Measurements from ENCODE around the gene PAK4. TPM values are rescaled to one million over a fixed set of nuclear protein-coding genes. Genes with fewer than 3 reads are reported as not detected.

PAK4 gene
- total RNA-seq, 3 donors from 2014 or later (not counting 1 experiment from before 2014, with no cell fraction given) = 6.7 to 13.4 (median 11.8) TPM

DNA sequence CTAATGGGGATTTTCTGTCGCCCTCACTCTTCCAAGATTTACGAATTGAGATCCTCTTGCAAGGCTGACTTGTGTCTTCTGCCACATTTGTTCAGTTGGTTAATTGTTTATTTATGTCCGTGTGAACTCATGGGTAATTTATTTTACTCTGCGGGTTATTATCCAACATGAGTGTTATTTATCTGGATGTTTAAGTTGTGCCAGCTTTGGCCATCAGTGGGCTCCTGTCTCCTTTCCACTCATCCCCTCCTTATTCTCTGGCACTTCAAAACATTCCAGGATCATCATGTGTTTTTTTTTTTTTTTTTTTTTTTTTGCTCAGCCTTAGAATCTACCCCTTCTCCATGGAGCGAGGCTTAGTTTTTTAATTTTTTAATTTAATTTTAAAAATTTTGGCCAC, 22.4 kb upstream of the PAK4 start:
- H3K9me3 Mint-ChIP-seq = no peaks in the 10 kb centered on the region
- H3K27me3 ChIP-seq (ENCODE audit: control insufficient read depth, insufficient read depth, low read length) = peaks cover 2% of the 10 kb centered on the region
- H3K4me1 ChIP-seq (ENCODE audit: control insufficient read depth, insufficient read depth, low read length) = no peaks in the 10 kb centered on the region
- DNase-seq (no peak), ATAC-seq (no peak)
- H3K36me3 Mint-ChIP-seq = no peaks in the 10 kb centered on the region
- H3K27ac ChIP-seq (ENCODE audit: low read length) = no peak overlapping the region
- H3K4me3 ChIP-seq (ENCODE audit: low read length) = no peak overlapping the region
- H3K9me3 ChIP-seq (ENCODE audit: control insufficient read depth, insufficient read depth, low read length) = no peaks in the 10 kb centered on the region
- intact Hi-C loops (cut with micrococcal nuclease) = no loop called here
- WGBS (ENCODE audit: insufficient coverage) = 67% methylated on average over 4 of the region's 5 CpGs
- peaks cover 0 to 24% of the 10 kb centered on the region in 2 donors for H3K27me3 Mint-ChIP-seq (ENCODE audit: low read depth in 2 of 2)
- H3K4me3 Mint-ChIP-seq = no peak overlapping the region
- H3K27ac Mint-ChIP-seq = no peak overlapping the region
- no peaks in the 10 kb centered on the region for H3K36me3 ChIP-seq (ENCODE audit: control insufficient read depth, insufficient read depth, low read length)
- no peaks in the 10 kb centered on the region for H3K4me1 Mint-ChIP-seq
- TF ChIP-seq, protein P1, sequence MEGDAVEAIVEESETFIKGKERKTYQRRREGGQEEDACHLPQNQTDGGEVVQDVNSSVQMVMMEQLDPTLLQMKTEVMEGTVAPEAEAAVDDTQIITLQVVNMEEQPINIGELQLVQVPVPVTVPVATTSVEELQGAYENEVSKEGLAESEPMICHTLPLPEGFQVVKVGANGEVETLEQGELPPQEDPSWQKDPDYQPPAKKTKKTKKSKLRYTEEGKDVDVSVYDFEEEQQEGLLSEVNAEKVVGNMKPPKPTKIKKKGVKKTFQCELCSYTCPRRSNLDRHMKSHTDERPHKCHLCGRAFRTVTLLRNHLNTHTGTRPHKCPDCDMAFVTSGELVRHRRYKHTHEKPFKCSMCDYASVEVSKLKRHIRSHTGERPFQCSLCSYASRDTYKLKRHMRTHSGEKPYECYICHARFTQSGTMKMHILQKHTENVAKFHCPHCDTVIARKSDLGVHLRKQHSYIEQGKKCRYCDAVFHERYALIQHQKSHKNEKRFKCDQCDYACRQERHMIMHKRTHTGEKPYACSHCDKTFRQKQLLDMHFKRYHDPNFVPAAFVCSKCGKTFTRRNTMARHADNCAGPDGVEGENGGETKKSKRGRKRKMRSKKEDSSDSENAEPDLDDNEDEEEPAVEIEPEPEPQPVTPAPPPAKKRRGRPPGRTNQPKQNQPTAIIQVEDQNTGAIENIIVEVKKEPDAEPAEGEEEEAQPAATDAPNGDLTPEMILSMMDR (IDR thresholded peaks at IDR 0.05) = no peak

DNA sequence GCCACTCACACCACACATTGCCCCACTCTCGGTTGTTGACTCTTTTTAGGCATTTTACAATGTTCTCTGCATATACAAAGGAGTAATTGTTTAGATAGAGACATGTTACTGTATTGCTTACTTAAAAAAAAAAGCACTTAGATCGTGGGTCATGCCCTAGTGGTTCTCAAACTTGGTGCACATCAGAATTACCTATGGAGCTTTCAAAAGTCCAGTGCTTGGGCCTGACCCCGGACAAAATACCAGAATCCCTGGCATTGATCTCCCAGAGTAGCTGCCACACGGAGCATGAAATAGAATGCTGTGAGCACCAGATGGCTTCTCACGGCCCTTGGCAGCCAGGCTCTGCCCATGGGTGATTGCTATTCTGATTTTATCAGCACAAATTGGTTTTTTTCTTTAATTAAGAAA, 21.4 kb upstream of the PAK4 start:
- WGBS (ENCODE audit: insufficient coverage) = 75% methylated on average over 4 of the region's 5 CpGs
- no peak for ATAC-seq
- H3K36me3 ChIP-seq (ENCODE audit: control insufficient read depth, insufficient read depth, low read length) = no peaks in the 10 kb centered on the region

DNA sequence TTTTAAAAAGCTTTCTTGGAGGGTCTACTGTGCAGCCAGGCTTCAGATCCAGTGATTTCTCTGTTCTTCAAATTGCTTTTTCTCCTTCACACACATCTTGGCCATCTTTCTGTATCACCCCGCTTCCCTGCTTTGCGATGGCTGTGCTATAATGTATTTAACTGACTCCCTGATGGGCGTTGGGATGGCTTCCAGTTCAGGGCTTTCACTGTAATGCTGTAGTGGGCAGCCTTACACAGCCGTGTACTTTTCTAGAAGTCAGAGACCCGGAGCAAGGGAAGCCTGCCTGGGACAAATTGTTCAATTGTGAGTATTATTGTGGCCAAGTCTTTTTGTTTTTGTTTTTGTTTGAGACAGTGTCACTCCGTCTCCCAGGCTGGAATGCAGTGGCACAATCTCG, 19.4 kb upstream of the PAK4 start:
- no peaks in the 10 kb centered on the region for H3K27me3 ChIP-seq (ENCODE audit: control insufficient read depth, insufficient read depth, low read length)
- intact Hi-C loops (cut with micrococcal nuclease) = no loop called here
- no peak overlapping the region for H3K27ac Mint-ChIP-seq
- no peak for DNase-seq
- ATAC-seq = no peak
- H3K9me3 Mint-ChIP-seq = no peaks in the 10 kb centered on the region
- 86% methylated on average over 6 of the region's 7 CpGs for WGBS (ENCODE audit: insufficient coverage)
- H3K36me3 Mint-ChIP-seq = no peaks in the 10 kb centered on the region
- H3K9me3 ChIP-seq (ENCODE audit: control insufficient read depth, insufficient read depth, low read length) = no peaks in the 10 kb centered on the region
- no peak overlapping the region for H3K27ac ChIP-seq (ENCODE audit: low read length)
- H3K4me1 Mint-ChIP-seq = peaks cover 6 to 8% of the 10 kb centered on the region in 2 donors
- peaks cover 0 to 11% of the 10 kb centered on the region in 2 donors for H3K27me3 Mint-ChIP-seq (ENCODE audit: low read depth in 2 of 2)
- no peak overlapping the region for H3K4me3 ChIP-seq (ENCODE audit: low read length)
- no peak overlapping the region for H3K4me3 Mint-ChIP-seq
- H3K4me1 ChIP-seq (ENCODE audit: control insufficient read depth, insufficient read depth, low read length) = peaks cover 6% of the 10 kb centered on the region
- TF ChIP-seq, protein P1 (IDR thresholded peaks at IDR 0.05) = no peak
- H3K36me3 ChIP-seq (ENCODE audit: control insufficient read depth, insufficient read depth, low read length) = no peaks in the 10 kb centered on the region

More for the DNA sequence above, 21.4 kb upstream of the PAK4 start:
- Mint-ChIP-seq H3K27me3 (ENCODE audit: low read depth in 2 of 2) (peaks cover 0 to 17% of the 10 kb centered on the region in 2 donors), H3K4me1 (no peaks in the 10 kb centered on the region), H3K9me3 (no peaks in the 10 kb centered on the region), H3K27ac (no peak overlapping the region), H3K36me3 (no peaks in the 10 kb centered on the region), H3K4me3 (no peak overlapping the region)
- TF ChIP-seq, protein P1 (IDR thresholded peaks at IDR 0.05) = no peak
- Histone ChIP-seq H3K4me3 (ENCODE audit: low read length) (no peak overlapping the region), H3K4me1 (ENCODE audit: control insufficient read depth, insufficient read depth, low read length) (no peaks in the 10 kb centered on the region), H3K27ac (ENCODE audit: low read length) (no peak overlapping the region), H3K27me3 (ENCODE audit: control insufficient read depth, insufficient read depth, low read length) (no peaks in the 10 kb centered on the region), H3K9me3 (ENCODE audit: control insufficient read depth, insufficient read depth, low read length) (no peaks in the 10 kb centered on the region)
- no peak for DNase-seq
- intact Hi-C loops (cut with micrococcal nuclease) = no loop called here

DNA sequence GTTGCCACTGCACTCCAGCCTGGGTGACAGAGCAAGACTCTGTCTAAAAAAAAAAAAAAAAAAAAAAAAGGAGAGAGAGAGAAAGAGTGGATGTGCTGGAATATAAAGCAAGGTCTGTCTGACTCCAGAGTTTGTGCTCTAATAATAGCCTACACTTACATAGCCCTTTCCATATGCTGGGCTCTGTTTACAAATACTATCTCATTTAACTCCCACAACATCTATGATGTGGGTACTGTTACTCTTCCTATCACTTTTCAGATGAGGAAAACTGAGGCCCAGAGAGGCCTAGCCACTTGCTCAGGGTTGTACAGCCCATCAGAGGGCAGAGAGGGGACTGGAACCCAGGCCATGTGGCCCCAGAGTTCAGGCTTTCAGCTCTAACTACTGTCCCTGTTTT, 15.9 kb upstream of the PAK4 start:
- Mint-ChIP-seq H3K27ac (no peak overlapping the region), H3K36me3 (no peaks in the 10 kb centered on the region), H3K9me3 (no peaks in the 10 kb centered on the region), H3K4me3 (no peak overlapping the region), H3K4me1 (peaks cover 6 to 8% of the 10 kb centered on the region in 2 donors), H3K27me3 (ENCODE audit: low read depth in 2 of 2) (peaks cover 7% of the 10 kb centered on the region in 2 donors)
- Histone ChIP-seq H3K27me3 (ENCODE audit: control insufficient read depth, insufficient read depth, low read length) (no peaks in the 10 kb centered on the region), H3K4me1 (ENCODE audit: control insufficient read depth, insufficient read depth, low read length) (peaks cover 6% of the 10 kb centered on the region), H3K36me3 (ENCODE audit: control insufficient read depth, insufficient read depth, low read length) (no peaks in the 10 kb centered on the region), H3K9me3 (ENCODE audit: control insufficient read depth, insufficient read depth, low read length) (no peaks in the 10 kb centered on the region), H3K4me3 (ENCODE audit: low read length) (no peak overlapping the region), H3K27ac (ENCODE audit: low read length) (no peak overlapping the region)
- intact Hi-C loops (cut with micrococcal nuclease) = loop anchor here (1.0 kb wide), 1 partner anchor 78 kb away; no protein-coding TSS in a partner anchor
- TF ChIP-seq, protein P1 (IDR thresholded peaks at IDR 0.05) = no peak
- DNase-seq (no peak), ATAC-seq (no peak)
